HG03108 (cell line): Measurements from ENCODE around the gene RANBP2.

Source experiments
- ATAC-seq: cut with Tn5 transposase; IDR thresholded peaks from one replicate; pipeline ENCODE4 v1.9.1; 2021; ENCODE audit warnings: moderate library complexity; ENCODE audit not compliant: unreplicated experiment

Gene RANBP2

GRCh38 chr2:108833219-108833618 lies 113.9 kb downstream of the RANBP2 start:
- no peak for ATAC-seq

- ATAC-seq = no peak
Measured at GRCh38 chr2:108834620-108835019, 115.3 kb downstream of the RANBP2 start.

GRCh38 chr2:108835040-108835439 lies 115.8 kb downstream of the RANBP2 start:
- no peak for ATAC-seq
